Measurements from ENCODE around the gene MIER3. TPM values are rescaled to one million over a fixed set of nuclear protein-coding genes. Genes with fewer than 3 reads are reported as not detected.

MIER3 gene
- total RNA-seq, 2 donors from 2014 or later: 35.8 to 40.6 TPM

GRCh38 chr5:56962286-56962685, 10.4 kb upstream of the MIER3 start:
- Histone ChIP-seq H3K4me1 (replicated peaks) (no peaks in the 10 kb centered on the region), H3K9me3 (no peaks in the 10 kb centered on the region), H3K4me3 (no peak overlapping the region), H3K27me3 (replicated peaks; ENCODE audit: insufficient read depth) (peaks cover 2% of the 10 kb centered on the region), H3K36me3 (no peaks in the 10 kb centered on the region), H3K27ac (no peak overlapping the region)
- TF ChIP-seq POLR2AphosphoS5 (IDR thresholded peaks at IDR 0.05): no peak
- TF ChIP-seq POLR2A (IDR thresholded peaks at IDR 0.05): no peak
- no peak for TF ChIP-seq CTCF (IDR thresholded peaks at IDR 0.05)
- WGBS: 38% methylated on average over 2 of the region's 2 CpGs
- DNase-seq (ENCODE audit: low spot score): no peak
- intact Hi-C loops (cut with DNase I): no loop called here

GRCh38 chr5:56961746-56962145, 9.8 kb upstream of the MIER3 start:
- Histone ChIP-seq H3K9me3 (no peaks in the 10 kb centered on the region), H3K4me3 (no peak overlapping the region), H3K27me3 (replicated peaks; ENCODE audit: insufficient read depth) (peaks cover 2% of the 10 kb centered on the region), H3K4me1 (replicated peaks) (no peaks in the 10 kb centered on the region), H3K36me3 (no peaks in the 10 kb centered on the region), H3K27ac (no peak overlapping the region)
- TF ChIP-seq POLR2A (IDR thresholded peaks at IDR 0.05) (no peak), CTCF (IDR thresholded peaks at IDR 0.05) (no peak)
- 87% methylated on average over 6 of the region's 6 CpGs for WGBS
- intact Hi-C loops (cut with DNase I): no loop called here
- no peak for DNase-seq (ENCODE audit: low spot score)

GRCh38 chr5:56959326-56959725, 7.4 kb upstream of the MIER3 start:
- 62% methylated on average over 4 of the region's 4 CpGs for WGBS
- no peak overlapping the region for H3K4me3 ChIP-seq
- intact Hi-C loops (cut with DNase I): no loop called here

GRCh38 chr5:56958595-56958994, 6.7 kb upstream of the MIER3 start:
- Histone ChIP-seq H3K27ac (no peak overlapping the region), H3K4me3 (no peak overlapping the region), H3K9me3 (no peaks in the 10 kb centered on the region), H3K36me3 (no peaks in the 10 kb centered on the region), H3K27me3 (replicated peaks; ENCODE audit: insufficient read depth) (peaks cover 2% of the 10 kb centered on the region), H3K4me1 (replicated peaks) (no peaks in the 10 kb centered on the region)
- no peak for DNase-seq (ENCODE audit: low spot score)
- 71% methylated on average over 2 of the region's 2 CpGs for WGBS
- intact Hi-C loops (cut with DNase I): no loop called here
- no peak for TF ChIP-seq CTCF (IDR thresholded peaks at IDR 0.05)
- TF ChIP-seq POLR2AphosphoS5 (IDR thresholded peaks at IDR 0.05): no peak
- no peak for TF ChIP-seq POLR2A (IDR thresholded peaks at IDR 0.05)

More at GRCh38 chr5:56959326-56959725, 7.4 kb upstream of the MIER3 start:
- H3K27ac ChIP-seq: no peak overlapping the region
- TF ChIP-seq POLR2AphosphoS5 (IDR thresholded peaks at IDR 0.05) (no peak), POLR2A (IDR thresholded peaks at IDR 0.05) (no peak), CTCF (IDR thresholded peaks at IDR 0.05) (no peak)
- H3K4me1 ChIP-seq (replicated peaks): no peaks in the 10 kb centered on the region
- H3K27me3 ChIP-seq (replicated peaks; ENCODE audit: insufficient read depth): peaks cover 2% of the 10 kb centered on the region
- no peaks in the 10 kb centered on the region for H3K9me3 ChIP-seq
- no peaks in the 10 kb centered on the region for H3K36me3 ChIP-seq
- no peak for DNase-seq (ENCODE audit: low spot score)

GRCh38 chr5:56954262-56954661, 2.3 kb upstream of the MIER3 start:
- TF ChIP-seq POLR2A (IDR thresholded peaks at IDR 0.05): no peak
- TF ChIP-seq CTCF (IDR thresholded peaks at IDR 0.05): no peak
- no peak for TF ChIP-seq POLR2AphosphoS5 (IDR thresholded peaks at IDR 0.05)
- DNase-seq (ENCODE audit: low spot score): no peak
- intact Hi-C loops (cut with DNase I): loop anchor here (5.0 kb wide), 2 partner anchors 42 to 218 kb away; partner anchors contain the start of gene GPBP1
- H3K36me3 ChIP-seq: no peaks in the 10 kb centered on the region
- H3K27me3 ChIP-seq (replicated peaks; ENCODE audit: insufficient read depth): no peaks in the 10 kb centered on the region
- H3K9me3 ChIP-seq: no peaks in the 10 kb centered on the region
- 89% methylated on average over 1 of the region's 1 CpG for WGBS
- no peak overlapping the region for H3K27ac ChIP-seq
- no peak overlapping the region for H3K4me3 ChIP-seq
- H3K4me1 ChIP-seq (replicated peaks): no peaks in the 10 kb centered on the region

Data from prostate gland (tissue), 2 donors.